Middle frontal gyrus (tissue), 1 donor: ENCODE measurements around the gene GSK3B.
"Not testable (repeated sequence)": the region's sequence is repeated elsewhere in the genome, so short reads cannot be mapped to it uniquely, and the experiment has no call there.

Experiments
- DNase-seq: peaks from one replicate; pipeline ENCODE4 v3.0.0-alpha.2; 2015; ENCODE audit warnings: low spot score; ENCODE audit errors: extremely low spot score

The GSK3B gene

DNA sequence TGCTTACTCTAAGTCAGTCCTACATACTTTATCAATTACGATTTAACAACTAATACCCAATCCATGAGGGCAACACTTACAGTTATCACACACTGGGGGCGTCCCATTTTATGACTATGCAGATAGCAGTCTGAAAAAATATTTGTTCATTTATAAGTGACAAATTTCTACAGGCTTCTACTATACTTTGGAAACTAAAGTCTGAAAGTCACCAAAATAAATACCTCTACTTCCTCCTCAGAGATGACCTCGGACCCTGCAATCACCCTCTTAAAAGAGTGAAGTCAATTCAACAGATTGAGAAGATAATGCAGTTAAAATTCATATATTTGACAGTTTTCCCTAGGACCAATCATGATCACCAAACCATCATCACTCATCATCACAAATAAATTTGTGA is 76.6 kb downstream of the GSK3B start:
- DNase-seq, result no peak

DNA sequence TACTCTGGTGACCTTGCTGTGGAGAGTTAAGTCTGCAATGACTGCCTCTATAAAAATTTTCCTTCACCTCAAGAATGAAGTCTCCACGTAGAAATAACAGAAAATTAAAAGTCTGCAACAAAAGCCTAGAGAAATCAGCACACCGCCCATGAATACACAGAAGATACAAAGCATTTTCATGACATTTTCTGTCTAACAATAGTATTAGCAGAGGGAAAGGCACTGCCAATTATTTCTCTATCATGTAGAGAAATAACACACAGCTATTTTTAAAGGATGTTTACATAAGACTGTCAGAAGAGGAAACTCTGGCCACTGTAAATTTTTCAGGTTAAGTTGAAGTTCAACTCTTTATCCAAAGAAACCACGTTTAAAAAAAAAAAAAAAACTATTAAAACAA is 80.8 kb downstream of the GSK3B start:
- DNase-seq, result no peak

DNA sequence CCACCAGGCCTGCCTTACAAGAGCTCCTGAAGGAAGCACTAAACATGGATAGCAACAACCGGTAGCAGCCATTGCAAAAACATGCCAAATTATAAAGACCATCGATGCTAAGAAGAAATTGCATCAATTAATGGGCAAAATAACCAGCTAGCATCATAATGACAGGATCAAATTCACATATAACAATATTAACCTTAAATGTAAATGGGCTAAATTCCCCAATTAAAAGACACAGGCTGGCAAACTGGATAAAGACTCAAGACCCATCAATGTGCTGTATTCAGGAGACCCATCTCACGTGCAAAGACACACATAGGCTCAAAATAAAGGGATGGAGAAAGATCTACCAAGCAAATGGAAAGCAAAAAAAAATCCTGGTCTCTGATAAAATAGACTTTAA is 88.5 kb downstream of the GSK3B start:
- DNase-seq, result not testable (repeated sequence)

DNA sequence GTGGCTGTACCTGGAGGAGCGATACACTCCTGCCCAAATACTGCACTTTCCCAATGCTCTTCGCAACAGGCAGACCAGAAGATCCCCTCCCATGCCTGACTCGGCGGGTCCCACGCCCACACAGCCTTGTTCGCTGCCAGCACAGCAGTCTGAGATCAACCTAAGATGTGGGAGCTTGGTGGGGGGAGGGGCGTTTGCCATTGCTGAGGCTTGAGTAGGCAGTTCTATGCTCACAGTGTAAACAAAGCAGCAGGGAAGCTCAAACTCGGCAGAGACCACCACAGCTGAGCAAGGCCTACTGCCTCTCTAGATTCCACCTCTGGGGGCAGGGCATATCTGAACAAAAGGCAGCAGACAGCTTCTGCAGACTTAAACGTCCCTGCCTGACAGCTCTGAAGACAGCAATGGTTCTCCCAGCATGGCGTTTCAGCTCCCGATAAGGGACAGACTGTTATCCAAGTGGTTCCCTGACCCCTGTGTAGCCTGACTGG is 90.2 kb downstream of the GSK3B start:
- DNase-seq, result not testable (repeated sequence)

DNA sequence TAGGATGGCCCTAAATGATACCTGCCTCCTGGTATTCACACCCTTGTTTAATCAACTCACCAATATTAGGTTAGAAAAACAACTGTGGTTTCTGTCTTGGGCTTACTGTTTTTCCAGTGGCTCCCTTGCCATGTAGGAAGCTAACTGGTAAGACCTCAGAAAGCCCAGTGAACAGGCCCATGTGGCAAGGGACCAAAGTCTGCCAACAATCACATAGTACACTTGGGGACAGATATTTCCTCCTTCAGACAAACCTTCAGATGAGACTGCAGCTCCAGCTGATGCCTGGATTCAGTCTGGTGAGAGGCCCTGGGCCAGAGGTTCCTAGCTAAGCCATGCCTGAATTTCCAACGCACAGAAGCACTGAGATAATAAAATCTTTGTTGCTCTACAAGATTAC is 96.1 kb downstream of the GSK3B start:
- no peak for DNase-seq

DNA sequence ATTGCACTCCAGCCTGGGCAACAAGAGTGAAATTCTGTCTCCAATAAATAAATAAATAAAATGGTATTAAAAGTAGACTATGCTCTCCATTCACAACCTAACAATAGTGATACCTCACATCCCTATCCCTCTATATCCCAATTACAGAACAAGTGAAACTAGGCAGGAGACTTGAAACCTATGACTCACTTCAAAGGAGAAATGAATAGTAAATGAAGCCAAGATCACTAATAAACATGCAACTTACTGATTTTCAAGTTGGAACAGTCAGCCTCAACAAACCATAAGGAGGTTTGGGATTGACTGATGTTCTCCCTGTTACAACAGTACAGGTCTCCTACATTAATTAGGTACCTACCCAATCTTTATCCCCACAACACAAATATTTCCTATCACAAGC is 103.4 kb downstream of the GSK3B start:
- DNase-seq, result no peak

DNA sequence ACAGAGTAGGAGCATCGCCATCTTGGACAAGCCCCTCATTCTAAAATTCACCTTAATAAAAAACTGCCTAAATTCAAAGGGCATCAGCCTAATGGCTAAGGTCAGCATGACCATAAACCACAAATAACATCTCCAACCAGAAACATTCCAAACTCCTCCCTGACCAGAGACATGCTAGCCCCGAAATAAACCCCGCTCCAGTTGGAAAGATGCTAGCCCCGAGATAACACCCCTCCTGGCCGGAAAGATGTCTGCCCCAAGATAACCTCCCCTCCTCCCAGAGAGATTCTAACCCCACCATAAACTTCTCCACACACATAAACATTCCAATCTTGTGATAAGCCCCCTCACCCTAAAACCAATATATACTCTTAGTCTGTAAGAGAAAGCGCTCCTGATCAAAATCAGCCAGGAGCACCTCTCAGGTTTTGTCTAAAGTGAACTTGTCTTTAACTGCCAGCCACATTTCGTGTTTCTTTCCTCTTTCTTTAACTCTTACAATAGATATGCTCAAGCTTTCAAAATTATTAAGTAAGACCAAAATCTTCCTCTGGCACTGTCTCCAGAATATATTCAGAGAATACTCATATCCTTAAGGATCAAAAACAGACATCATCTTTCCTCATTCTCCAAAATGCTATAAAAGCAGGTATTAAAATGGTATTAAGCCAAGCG is 104.1 kb downstream of the GSK3B start:
- no peak for DNase-seq

DNA sequence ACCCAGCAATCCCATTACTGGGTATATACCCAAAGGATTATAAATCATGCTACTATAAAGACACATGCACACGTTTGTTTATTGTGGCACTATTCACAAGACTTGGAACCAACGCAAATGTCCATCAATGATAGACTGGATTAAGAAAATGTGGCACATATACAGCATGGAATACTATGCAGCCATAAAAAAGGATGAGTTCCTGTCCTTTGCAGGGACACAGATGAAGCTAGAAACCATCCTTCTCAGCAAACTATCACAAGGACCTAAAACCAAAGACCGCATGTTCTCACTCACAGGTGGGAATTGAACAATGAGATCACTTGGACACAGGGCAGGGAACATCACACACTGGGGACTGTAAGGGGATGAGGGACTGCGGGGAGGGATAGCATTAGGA is 107.4 kb downstream of the GSK3B start:
- DNase-seq, result not testable (repeated sequence)

DNA sequence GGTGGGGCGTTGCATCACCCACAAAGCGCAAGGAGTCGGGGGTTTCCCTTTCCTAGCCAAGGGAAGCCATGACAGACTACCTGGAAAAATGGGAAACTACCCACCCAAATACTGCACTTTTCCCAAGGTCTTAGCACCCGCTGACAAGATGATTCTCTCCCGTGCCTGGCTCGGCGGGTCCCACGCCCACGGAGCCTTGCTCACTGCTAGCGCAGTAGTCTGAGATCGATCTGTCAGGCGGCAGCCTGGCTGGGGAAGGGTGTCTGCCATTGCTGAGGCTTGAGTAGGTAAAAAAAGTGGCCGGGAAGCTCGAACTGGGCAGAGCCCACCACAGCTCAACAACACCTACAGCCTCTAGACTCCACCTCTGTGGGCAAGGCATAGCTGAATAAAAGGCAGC is 112.9 kb downstream of the GSK3B start:
- no peak for DNase-seq

DNA sequence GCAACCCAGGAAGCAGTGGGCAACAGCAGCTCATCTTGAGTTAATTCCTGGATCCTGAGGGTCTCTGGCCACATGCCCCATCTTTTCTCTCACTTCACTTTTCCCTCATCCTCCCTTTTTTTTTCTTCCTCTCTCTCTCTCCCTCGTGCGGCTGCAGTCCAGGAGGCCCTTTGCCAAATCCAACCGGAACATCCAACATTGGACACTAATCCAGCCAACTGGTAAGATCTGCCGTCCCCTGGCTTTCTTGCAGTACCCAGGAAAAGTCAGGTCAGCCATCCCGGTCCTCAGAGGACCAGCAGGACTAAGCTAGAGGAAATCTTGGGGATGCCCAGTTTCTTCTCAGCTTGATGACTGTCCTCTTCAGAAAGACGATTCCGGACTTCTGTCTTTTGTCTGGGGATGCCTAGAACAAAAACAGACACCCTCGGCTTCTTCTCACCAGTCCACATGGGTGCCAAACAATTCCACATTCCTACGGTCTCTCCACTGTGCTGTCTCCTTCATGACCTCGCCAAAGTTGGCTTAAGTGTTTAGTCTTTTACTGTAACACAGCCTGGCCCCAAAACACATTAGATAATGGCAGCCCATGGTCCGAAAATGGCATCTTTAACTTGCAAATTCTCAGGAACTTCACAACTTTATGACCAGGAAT is 115.6 kb downstream of the GSK3B start:
- no peak for DNase-seq

DNA sequence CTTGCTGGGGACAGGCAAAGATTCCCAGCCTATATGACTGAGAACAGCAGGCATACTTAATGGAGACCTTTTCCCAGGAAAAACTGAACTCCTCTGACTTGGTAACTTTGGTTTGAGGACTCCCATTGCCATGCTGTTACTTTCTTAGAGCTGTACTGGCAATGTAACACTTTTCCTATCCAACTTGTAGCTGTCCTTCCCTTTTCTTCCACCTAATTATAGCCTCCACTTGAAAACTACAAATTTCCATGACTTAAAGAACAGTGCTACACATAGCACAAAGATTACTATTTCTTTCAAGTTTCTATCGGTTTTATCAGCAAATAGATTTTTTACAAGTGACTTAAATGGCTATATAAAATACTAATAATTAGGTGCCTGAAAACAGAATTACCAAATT is 116.9 kb downstream of the GSK3B start:
- DNase-seq, result no peak

DNA sequence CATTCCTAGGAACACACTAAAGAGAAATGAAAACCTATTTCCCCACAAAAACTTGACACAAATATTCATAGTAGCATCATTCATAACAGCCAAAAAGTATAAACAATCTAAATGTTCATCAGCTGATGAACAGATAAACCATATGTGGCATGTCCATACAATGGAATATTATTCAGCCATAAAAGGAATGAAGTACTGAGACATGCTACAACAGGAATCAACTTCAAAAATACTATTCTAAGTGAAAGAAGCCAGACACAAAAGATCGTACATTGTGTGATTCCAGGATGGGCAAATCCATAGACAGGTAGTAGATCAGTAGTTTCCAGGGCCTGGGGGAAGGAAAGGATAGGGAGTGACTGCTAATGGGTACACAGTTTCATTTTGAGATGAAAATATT is 118.0 kb downstream of the GSK3B start:
- DNase-seq, result no peak

DNA sequence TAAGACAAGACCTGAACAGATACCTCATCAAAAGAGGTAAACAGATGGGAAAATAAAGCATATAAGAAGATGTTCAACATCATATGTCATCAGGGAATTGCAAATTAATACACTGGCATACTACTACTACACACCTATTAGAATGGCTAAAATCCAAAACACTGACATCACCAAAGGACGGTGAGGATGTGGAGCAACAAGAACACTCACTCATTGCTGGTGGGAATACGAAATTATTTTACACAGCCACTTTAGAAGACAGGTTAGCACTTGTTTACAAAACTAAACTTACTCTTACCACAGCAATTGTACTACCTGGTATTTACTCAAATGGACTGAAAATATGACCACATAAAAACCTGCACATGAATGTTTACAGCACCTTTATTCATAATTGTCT is 119.6 kb downstream of the GSK3B start:
- no peak for DNase-seq

DNA sequence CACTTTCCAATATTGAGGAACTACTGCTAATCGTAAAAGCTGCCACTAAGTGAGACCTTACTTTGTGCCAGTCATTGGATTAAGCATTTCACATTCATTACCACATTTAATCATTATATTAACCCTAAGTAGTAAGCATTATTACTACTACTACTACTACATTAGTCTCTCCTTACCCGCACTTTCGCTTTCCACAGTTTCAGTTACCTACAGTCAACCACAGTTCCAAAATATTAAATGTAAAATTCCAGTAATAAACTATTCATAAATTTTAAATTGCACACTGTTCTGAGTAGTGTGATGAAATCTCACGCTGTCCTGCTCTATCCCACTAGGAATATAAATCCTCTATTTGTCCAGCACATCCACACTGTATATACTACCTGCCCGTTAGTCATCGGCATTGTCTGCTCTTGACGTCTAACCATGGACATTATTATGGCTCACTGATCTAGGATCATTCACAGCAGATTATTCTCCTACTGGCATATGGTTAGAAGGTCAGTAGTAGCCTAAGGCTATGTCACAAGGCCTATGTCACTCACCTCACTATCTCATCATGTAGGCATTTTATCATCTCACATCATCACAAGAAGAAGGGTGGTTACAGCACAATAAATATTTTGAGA is 121.1 kb downstream of the GSK3B start:
- DNase-seq, result no peak

DNA sequence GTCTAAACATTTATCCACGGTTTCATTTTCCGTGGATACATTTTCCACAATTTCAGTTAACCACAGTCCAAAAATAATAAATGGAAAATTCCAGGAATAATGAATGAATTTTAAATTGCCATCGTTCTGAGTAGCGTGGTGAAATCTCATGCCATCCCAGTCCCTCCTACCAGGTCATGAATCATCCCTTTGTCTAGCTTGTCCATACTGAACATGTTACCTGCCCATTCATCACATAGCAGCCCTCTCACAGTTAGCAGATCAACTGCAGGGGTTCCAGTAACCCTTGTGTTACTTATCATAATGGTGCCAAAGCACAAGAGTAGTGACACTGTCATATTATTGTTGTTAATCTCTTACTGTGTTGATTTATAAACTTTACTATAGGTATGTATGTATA is 124.5 kb downstream of the GSK3B start:
- DNase-seq, result no peak

DNA sequence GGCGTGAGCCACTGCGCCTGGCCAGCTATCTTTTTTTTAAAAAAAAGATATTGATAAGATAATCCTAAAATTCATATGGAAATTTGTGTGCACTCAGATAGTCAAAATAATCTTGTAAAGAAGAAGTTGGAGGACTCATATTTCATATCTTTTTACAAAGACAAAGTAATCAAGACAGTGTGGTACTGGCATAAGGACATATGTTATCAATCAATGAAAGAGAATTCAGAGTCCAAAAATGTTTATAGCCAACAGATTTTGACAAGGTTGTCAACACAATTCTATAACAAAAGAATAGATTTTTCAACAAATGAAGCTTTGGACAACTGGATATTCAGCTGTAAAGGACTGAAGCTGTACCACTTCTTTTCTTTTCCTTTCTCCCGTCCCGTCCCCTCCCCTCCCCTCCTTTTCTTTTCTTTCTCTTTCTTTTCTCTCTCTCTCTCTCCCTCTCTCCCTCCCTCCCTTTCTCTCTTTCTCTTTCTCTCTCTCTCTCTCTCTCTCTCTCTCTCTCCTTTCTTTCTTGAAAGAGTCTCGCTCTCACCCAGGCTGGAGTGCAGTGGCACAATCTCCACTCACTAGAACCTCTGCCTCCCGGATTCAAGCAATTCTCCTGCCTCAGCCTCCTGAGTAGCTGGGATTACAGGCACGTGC is 126.8 kb downstream of the GSK3B start:
- no peak for DNase-seq

DNA sequence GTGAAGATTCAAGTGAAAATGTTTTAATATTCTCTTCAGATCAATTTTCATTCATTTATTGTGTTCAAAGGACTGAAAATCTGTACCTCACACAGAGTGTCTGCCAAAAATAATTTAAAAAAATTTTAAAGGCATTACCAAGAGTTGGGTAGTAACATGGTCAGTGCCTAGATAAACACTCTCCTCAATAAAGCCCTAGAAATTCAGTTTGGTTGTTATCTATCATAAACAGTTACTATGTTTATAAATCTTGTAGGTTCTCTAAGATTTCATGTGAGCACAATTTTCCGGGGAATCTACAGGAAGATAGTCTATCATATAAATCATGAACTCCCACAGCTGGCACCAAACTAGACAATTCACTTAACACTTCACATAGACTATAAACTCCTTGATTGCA is 128.6 kb downstream of the GSK3B start:
- no peak for DNase-seq

DNA sequence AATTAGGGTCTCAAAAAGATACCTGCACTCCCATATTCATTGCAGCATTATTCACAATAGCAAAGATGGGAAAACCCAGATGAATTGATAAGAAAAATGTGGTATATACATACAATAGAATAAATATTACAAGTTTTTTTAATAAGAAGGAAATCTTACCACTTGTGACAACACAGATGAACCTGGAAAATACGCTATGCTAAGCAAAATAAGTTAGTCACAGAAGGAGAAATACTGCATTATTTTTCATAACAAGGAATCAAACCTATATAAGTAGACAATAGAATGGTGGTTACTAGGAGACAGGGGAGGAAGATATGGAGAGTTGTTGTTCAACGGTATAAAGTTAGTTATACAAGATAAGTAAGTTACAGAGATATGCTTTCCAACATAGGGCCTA is 130.0 kb downstream of the GSK3B start:
- no peak for DNase-seq

DNA sequence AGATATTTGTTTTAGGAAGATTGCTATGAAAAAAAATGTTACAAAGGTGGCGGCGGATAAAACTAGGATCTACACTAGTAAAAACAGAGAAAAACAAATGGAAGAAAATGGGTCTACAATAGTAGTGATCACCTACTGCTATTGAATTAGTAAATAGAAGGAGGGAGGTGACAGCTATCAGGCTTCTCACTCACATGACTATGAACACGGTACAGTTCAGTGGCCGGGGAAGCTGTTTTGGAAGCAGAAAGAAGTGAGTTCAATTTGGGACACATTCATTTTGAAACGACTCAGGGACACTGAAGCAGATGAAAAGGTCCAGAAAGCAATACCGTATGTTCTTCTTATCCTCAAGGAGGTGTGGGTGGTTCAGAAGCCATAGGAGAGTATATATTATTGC is 138.3 kb downstream of the GSK3B start:
- no peak for DNase-seq

DNA sequence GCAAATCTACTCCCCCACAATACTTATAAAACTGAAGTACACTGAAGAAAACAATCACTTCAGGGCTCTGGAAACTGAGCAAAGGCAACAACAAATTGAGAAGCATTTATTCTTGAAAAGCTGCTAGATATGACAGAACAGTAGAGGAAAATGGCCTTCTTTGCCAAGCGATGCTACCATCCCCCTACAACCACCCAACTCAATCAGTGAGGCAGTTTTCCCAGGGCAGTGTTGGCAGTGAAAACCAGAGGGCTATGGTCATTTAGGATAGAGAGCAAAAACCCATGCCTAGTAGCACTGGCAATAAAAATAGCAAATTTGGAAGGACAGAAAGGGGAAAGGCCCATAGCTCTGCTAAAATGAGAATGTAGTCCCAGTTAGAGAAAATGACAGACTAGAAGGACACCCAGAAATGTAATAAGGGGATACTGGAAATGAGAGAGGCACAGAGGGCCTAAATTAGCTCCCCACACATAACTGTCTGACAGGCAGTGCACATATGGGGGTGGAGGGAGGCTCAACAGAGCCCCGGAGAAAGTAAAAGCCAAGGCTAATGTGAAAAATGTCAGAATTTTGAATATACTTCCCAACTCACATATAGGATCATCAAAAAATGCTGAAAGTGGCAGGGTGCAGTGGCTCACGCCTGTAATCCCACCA is 143.5 kb downstream of the GSK3B start:
- no peak for DNase-seq

DNA sequence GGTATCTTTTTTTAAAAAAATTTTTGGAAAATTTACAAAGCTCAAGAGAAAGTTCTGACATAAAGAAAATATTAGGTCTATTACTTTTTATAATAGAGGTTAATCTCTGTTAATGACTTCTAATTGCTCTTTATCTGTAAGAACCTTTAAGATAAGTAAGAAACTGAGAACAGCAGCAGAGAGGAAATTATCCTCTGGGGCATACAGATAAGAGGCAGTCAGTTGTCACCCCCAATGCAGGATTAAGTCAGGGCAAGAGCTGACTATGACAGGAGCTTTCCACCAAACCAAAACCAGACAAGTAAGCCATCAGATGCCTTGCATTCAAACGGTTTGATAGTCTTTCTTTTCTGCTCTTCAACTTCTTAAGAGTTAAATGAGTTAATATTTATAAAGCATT is 149.0 kb downstream of the GSK3B start:
- DNase-seq, result no peak

DNA sequence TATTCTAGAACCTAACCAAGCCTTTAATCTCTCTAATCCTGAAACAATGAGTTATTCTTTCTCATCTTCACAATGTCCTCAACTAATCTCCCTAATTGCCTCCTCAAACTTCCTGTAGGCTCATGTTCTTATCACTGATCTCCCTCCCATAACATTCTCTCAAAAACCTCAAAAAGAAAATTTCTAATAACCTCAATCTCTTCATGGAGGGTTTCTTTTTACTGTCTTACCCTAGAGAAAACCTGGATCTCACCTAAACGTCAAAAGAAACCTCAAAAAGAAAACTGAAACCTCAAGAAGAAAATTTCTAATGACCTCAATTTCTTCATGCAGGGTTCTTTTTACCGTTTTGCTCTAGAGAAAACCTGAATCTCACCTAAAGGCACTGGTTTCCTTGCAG is 150.2 kb downstream of the GSK3B start:
- DNase-seq, result no peak
